Psoas muscle (tissue), 8 donors: ENCODE data around the gene WDR88. TPM values are rescaled to one million over a fixed set of nuclear protein-coding genes. Genes with fewer than 3 reads are reported as not detected.
"Not testable (repeated sequence)": the region's sequence is repeated elsewhere in the genome, so short reads cannot be mapped to it uniquely, and the experiment has no call there.

Source experiments
- ATAC-seq, 4 donors: fragments of 200-7000 bp; cut with Tn5 transposase; one replicate each; pipeline ENCODE4 v1.9.1; 2020; ENCODE audit warnings: moderate library complexity in 3 of 4, mild to moderate bottlenecking in 2 of 4
- DNase-seq, 2 donors: peaks; one replicate each; pipeline ENCODE4 v3.0.0-alpha.2; 2020
- H3K27ac ChIP-seq: fragments of 200-600 bp; one replicate; pipeline ENCODE4 v1.8.0; 2022
- H3K27me3 ChIP-seq, 3 donors: fragments of 200-600 bp in 1 of 3; one replicate each; pipeline versions ENCODE4 v1.6.1 to v1.8.0; 2013 to 2022; ENCODE audit warnings: low read length in 2 of 3, mild to moderate bottlenecking in 2 of 3, moderate library complexity in 1 of 3; ENCODE audit not compliant: insufficient read depth in 3 of 3
- H3K36me3 ChIP-seq, 2 donors: fragments of 200-600 bp in 1 of 2; one replicate each; pipeline versions ENCODE4 v1.6.1 to v1.8.0; 2013 to 2022; ENCODE audit warnings: low read depth in 1 of 2, mild to moderate bottlenecking in 1 of 2, moderate library complexity in 1 of 2; ENCODE audit not compliant: insufficient read depth in 1 of 2
- H3K4me1 ChIP-seq: fragments of 200-600 bp; one replicate; pipeline ENCODE4 v1.8.0; 2022
- H3K4me3 ChIP-seq: fragments of 200-600 bp; one replicate; pipeline ENCODE4 v1.8.0; 2022; ENCODE audit warnings: mild to moderate bottlenecking
- H3K9me3 ChIP-seq: fragments of 200-600 bp; one replicate; pipeline ENCODE4 v1.8.0; 2022
- CTCF ChIP-seq: fragments of 200-600 bp; IDR thresholded peaks from one replicate; pipeline ENCODE4 v1.8.0; 2022; ENCODE audit warnings: antibody characterized with exemption
- WGBS, 3 donors: extraction: QIAGEN DNeasy Blood & Tissue Kit; methylation state at CpG; one replicate each; pipeline versions ENCODE4 v1.1.6 to v1.1.7; 2013; 5-methylcytosine and 5-hydroxymethylcytosine counted together
- intact Hi-C, 2 donors: fragments of 100-400 bp; cut with DNase I; formaldehyde crosslinking; loops; one replicate each; pipeline versions ENCODE4 v1.11.0 to v1.14.2; 2022
- polyA plus RNA-seq, 3 donors: library from polyadenylated mRNA; stranded (reverse); fragments of 200-250 nt; gene quantifications; one replicate each; pipeline ENCODE4 v1.2.3, GENCODE V29; 2013
- total RNA-seq, 4 donors: library from RNA; stranded (reverse); fragmentation: NEBNext Ultra II Directional in 2 of 4; extraction: Animal tissue kit (Norgen Biotek cat#: 25700) in 2 of 4; gene quantifications; one replicate each; pipeline versions ENCODE4 v1.2.1 to v1.2.4, GENCODE V29; 2021 to 2023
- donor health status: healthy with polysubstance abuse.
- donor health status: DM: no; HTN: no; CAD: no; lungs with moderate emphysema.
- donor health status: Bipolar disorder and iron deficiency.
- donor health status: healthy.
- donor health status: DM: yes; HTN: yes; CAD: no.
- donor health status: DM: no; HTN: no; CAD: no.
- donor health status: DM: no; HTN: no; CAD: no.
- donor health status: DM: yes; HTN: yes; CAD: no.

WDR88 gene
- total and polyA plus RNA-seq, 7 donors, result 0.06 TPM; not detected in 6

DNA sequence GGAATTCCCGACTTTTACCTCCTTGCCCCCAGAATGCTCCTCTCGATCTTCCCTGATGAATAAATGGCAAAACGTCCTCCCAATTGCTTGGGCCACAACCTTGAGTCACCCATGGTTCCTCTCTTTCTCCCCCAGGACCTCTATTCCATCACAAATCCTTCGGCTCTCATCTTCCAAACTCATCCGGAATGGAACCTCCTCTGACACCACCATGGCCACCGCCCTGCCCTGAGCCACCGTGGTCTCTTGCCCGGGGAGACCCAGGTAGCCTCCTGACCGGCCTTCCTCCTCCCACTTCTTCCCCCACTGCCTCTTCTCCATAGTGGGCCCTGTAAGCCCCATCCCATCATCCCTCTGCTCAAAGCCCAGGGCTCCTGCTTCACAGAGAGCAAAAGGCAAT lies 88.8 kb downstream of the WDR88 start:
- Histone ChIP-seq H3K27me3 (peaks cover 0 to 23% (median 12%) of the 10 kb centered on the region in 3 donors), H3K36me3 (no peaks in the 10 kb centered on the region), H3K4me1 (no peaks in the 10 kb centered on the region), H3K9me3 (no peaks in the 10 kb centered on the region), H3K4me3 (no peak overlapping the region), H3K27ac (no peak overlapping the region)
- intact Hi-C loops, result no loop called here
- DNase-seq, result no peak
- WGBS, 3 donors, result 77 to 82% (median 79%) methylated on average over 9 of the region's 9 CpGs
- TF ChIP-seq CTCF, result no peak
- no peak for ATAC-seq

- WGBS, 3 donors, result 64 to 70% (median 66%) methylated on average over 6 of the region's 6 CpGs
- TF ChIP-seq CTCF, result no peak
- Histone ChIP-seq H3K4me1 (no peaks in the 10 kb centered on the region), H3K27me3 (peaks cover 0 to 32% (median 21%) of the 10 kb centered on the region in 3 donors), H3K27ac (no peak overlapping the region), H3K9me3 (no peaks in the 10 kb centered on the region), H3K36me3 (no peaks in the 10 kb centered on the region), H3K4me3 (no peak overlapping the region)
- intact Hi-C loops, result no loop called here
- DNase-seq, result no peak
- no peak for ATAC-seq
Measured at GRCh38 chr19:33221638-33222037, 89.7 kb downstream of the WDR88 start.

DNA sequence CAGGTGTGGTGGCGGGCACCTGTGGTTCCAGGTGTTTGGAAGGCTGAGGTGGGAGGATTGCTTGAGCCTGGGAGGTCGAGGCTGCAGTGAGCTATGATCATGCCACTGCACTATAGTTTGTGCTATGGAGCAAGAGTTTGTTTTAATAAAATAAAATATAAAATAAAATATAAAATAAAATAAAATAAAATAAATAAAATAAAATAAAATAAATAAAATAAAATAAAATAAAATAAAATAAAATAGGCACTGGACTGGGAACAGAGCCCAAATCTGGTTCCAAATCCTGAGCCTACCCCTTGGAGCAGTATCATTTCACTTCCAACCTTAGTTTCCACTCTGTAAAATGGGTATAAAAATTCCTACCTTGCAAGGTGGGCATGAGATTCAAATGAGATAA lies 90.3 kb downstream of the WDR88 start:
- H3K4me3 ChIP-seq, intact Hi-C loops, H3K27ac ChIP-seq, H3K4me1 ChIP-seq, H3K36me3 ChIP-seq, DNase-seq, ATAC-seq, H3K9me3 ChIP-seq: not testable (repeated sequence)
- H3K27me3 ChIP-seq, result peaks cover 0 to 39% (median 26%) of the 10 kb centered on the region in 3 donors
- WGBS, 3 donors, result 73 to 84% (median 81%) methylated on average over 2 of the region's 2 CpGs

- H3K27me3 ChIP-seq, result peaks cover 0 to 56% (median 33%) of the 10 kb centered on the region in 3 donors
- no peak overlapping the region for H3K27ac ChIP-seq
- H3K4me1 ChIP-seq, result no peaks in the 10 kb centered on the region
- TF ChIP-seq CTCF, result no peak
- H3K4me3 ChIP-seq, result peak overlapping the region; percentile 13
- H3K36me3 ChIP-seq, result no peaks in the 10 kb centered on the region
- intact Hi-C loops, result no loop called here
- DNase-seq, result peak in 1 of 2 donors; percentile 46
- ATAC-seq, result no peak
- 49 to 52% (median 52%) methylated on average over 18 of the region's 18 CpGs for WGBS, 3 donors
- peaks cover 18% of the 10 kb centered on the region for H3K9me3 ChIP-seq
Measured at GRCh38 chr19:33224694-33225457, 93.0 kb downstream of the WDR88 start.

Other genes with a start within 250 kb of the WDR88 start
- gene CEP89, start 160.2 kb upstream of the WDR88 start, total RNA-seq, result 10 to 100 TPM in 2 of 4 donors, 1 to 10 TPM in 2; 9.8 to 11.9 (median 10.5) TPM
- 10 to 100 TPM in 1 of 3 donors, 1 to 10 TPM in 2; 7.0 to 27.1 (median 9.3) TPM for gene CEP89, start 160.2 kb upstream of the WDR88 start, polyA plus RNA-seq
- gene FAAP24, start 159.9 kb upstream of the WDR88 start, total RNA-seq, result under 1 TPM in 3 of 4 donors, not detected in 1; 0.12 to 0.58 (median 0.23) TPM
- 1 to 10 TPM in 2 of 3 donors, under 1 TPM in 1; 0.15 to 2.9 (median 1.8) TPM for gene FAAP24, start 159.9 kb upstream of the WDR88 start, polyA plus RNA-seq
- 1 to 10 TPM in 1 of 4 donors, under 1 TPM in 3; 0.24 to 1.0 (median 0.60) TPM for gene RHPN2, start 67.2 kb upstream of the WDR88 start, total RNA-seq
- gene RHPN2, start 67.2 kb upstream of the WDR88 start, polyA plus RNA-seq, result 1 to 10 TPM in 1 of 3 donors, under 1 TPM in 2; 0.16 to 1.1 (median 0.17) TPM
- 1 to 10 TPM; 3.1 to 7.5 (median 5.6) TPM for gene GPATCH1, start 50.9 kb upstream of the WDR88 start, total RNA-seq
- gene GPATCH1, start 50.9 kb upstream of the WDR88 start, polyA plus RNA-seq, result 1 to 10 TPM; 3.3 to 5.3 (median 3.4) TPM
- 10 to 100 TPM; 16.1 to 23.9 (median 19.6) TPM for gene LRP3, start 62.2 kb downstream of the WDR88 start, total RNA-seq
- gene LRP3, start 62.2 kb downstream of the WDR88 start, polyA plus RNA-seq, result 10 to 100 TPM; 10.7 to 25.1 (median 15.9) TPM
- under 1 TPM in 1 of 4 donors, not detected in 3; 0.13 TPM for gene SLC7A10, start 93.7 kb downstream of the WDR88 start, total RNA-seq
- gene SLC7A10, start 93.7 kb downstream of the WDR88 start, polyA plus RNA-seq, result under 1 TPM; 0.03 to 0.43 (median 0.15) TPM
- gene CEBPA, start 170.4 kb downstream of the WDR88 start, total RNA-seq, result 10 to 100 TPM in 2 of 4 donors, 1 to 10 TPM in 2; 7.7 to 50.7 (median 11.5) TPM
- 10 to 100 TPM in 1 of 3 donors, 1 to 10 TPM in 2; 5.8 to 27.6 (median 6.8) TPM for gene CEBPA, start 170.4 kb downstream of the WDR88 start, polyA plus RNA-seq
- gene CEBPG, start 241.6 kb downstream of the WDR88 start, total RNA-seq, result 10 to 100 TPM; 29.9 to 54.5 (median 49.5) TPM
- 10 to 100 TPM; 47.0 to 95.7 (median 60.3) TPM for gene CEBPG, start 241.6 kb downstream of the WDR88 start, polyA plus RNA-seq